Measurements from ENCODE around the gene PDSS2. TPM values are rescaled to one million over a fixed set of nuclear protein-coding genes. Genes with fewer than 3 reads are reported as not detected.

The PDSS2 gene
- total and polyA plus RNA-seq, 9 of the 15 experiments (the other 6 are each of a cell fraction or from before 2014, with no cell fraction given): 5.8 to 21.1 (median 12.0) TPM

DNA sequence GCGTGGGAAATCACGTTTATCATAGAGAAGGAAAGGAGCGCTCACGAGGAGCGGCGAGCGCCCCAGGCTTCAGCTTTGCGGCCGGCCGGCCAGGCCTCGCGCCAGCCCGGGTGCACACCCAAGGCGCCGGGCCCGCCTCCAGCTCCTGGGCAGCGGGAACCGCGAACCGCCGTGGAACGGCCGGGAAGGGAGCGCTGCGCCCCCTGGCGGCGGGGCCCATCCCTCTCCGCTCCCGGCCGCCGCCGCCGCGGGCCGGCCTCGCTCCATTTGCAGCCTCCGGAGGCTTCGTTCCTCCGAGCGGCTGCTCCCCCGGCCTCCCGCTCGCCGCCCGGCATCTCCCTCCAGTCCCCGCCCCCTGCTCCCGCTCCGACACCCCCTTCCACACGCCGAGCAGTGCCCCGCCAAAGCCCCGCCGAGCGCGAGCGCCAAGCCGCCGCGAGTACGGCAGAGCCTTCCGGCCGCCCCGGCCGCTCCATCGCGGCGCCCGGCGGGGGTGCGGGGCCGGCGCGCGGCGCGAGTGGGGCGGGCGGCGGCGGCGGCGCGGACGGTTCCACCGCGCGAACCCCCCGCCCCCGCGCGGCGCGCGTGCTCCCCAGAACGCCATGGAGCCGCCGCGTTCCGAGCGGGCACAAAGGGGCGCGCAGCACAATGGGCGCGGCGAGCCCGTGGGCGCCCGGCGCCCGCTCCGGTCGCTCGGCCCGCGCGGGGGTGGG, 345.0 kb downstream of the PDSS2 start (continued):
- TF ChIP-seq, protein P1, sequence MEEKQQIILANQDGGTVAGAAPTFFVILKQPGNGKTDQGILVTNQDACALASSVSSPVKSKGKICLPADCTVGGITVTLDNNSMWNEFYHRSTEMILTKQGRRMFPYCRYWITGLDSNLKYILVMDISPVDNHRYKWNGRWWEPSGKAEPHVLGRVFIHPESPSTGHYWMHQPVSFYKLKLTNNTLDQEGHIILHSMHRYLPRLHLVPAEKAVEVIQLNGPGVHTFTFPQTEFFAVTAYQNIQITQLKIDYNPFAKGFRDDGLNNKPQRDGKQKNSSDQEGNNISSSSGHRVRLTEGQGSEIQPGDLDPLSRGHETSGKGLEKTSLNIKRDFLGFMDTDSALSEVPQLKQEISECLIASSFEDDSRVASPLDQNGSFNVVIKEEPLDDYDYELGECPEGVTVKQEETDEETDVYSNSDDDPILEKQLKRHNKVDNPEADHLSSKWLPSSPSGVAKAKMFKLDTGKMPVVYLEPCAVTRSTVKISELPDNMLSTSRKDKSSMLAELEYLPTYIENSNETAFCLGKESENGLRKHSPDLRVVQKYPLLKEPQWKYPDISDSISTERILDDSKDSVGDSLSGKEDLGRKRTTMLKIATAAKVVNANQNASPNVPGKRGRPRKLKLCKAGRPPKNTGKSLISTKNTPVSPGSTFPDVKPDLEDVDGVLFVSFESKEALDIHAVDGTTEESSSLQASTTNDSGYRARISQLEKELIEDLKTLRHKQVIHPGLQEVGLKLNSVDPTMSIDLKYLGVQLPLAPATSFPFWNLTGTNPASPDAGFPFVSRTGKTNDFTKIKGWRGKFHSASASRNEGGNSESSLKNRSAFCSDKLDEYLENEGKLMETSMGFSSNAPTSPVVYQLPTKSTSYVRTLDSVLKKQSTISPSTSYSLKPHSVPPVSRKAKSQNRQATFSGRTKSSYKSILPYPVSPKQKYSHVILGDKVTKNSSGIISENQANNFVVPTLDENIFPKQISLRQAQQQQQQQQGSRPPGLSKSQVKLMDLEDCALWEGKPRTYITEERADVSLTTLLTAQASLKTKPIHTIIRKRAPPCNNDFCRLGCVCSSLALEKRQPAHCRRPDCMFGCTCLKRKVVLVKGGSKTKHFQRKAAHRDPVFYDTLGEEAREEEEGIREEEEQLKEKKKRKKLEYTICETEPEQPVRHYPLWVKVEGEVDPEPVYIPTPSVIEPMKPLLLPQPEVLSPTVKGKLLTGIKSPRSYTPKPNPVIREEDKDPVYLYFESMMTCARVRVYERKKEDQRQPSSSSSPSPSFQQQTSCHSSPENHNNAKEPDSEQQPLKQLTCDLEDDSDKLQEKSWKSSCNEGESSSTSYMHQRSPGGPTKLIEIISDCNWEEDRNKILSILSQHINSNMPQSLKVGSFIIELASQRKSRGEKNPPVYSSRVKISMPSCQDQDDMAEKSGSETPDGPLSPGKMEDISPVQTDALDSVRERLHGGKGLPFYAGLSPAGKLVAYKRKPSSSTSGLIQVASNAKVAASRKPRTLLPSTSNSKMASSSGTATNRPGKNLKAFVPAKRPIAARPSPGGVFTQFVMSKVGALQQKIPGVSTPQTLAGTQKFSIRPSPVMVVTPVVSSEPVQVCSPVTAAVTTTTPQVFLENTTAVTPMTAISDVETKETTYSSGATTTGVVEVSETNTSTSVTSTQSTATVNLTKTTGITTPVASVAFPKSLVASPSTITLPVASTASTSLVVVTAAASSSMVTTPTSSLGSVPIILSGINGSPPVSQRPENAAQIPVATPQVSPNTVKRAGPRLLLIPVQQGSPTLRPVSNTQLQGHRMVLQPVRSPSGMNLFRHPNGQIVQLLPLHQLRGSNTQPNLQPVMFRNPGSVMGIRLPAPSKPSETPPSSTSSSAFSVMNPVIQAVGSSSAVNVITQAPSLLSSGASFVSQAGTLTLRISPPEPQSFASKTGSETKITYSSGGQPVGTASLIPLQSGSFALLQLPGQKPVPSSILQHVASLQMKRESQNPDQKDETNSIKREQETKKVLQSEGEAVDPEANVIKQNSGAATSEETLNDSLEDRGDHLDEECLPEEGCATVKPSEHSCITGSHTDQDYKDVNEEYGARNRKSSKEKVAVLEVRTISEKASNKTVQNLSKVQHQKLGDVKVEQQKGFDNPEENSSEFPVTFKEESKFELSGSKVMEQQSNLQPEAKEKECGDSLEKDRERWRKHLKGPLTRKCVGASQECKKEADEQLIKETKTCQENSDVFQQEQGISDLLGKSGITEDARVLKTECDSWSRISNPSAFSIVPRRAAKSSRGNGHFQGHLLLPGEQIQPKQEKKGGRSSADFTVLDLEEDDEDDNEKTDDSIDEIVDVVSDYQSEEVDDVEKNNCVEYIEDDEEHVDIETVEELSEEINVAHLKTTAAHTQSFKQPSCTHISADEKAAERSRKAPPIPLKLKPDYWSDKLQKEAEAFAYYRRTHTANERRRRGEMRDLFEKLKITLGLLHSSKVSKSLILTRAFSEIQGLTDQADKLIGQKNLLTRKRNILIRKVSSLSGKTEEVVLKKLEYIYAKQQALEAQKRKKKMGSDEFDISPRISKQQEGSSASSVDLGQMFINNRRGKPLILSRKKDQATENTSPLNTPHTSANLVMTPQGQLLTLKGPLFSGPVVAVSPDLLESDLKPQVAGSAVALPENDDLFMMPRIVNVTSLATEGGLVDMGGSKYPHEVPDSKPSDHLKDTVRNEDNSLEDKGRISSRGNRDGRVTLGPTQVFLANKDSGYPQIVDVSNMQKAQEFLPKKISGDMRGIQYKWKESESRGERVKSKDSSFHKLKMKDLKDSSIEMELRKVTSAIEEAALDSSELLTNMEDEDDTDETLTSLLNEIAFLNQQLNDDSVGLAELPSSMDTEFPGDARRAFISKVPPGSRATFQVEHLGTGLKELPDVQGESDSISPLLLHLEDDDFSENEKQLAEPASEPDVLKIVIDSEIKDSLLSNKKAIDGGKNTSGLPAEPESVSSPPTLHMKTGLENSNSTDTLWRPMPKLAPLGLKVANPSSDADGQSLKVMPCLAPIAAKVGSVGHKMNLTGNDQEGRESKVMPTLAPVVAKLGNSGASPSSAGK (IDR thresholded peaks at IDR 0.05): peak; percentile 61; the same call in 1 of the 2 replicates
- peak; percentile 54 for TF ChIP-seq SOX6 (IDR thresholded peaks at IDR 0.05)
- TF ChIP-seq ZNF699 (CRISPR knock-in tag; IDR thresholded peaks at IDR 0.05; ENCODE audit: insufficient replicate concordance): no peak
- TF ChIP-seq NELFE (IDR thresholded peaks at IDR 0.05; ENCODE audit: insufficient read depth, insufficient read length): no peak
- TF ChIP-seq, protein P2, sequence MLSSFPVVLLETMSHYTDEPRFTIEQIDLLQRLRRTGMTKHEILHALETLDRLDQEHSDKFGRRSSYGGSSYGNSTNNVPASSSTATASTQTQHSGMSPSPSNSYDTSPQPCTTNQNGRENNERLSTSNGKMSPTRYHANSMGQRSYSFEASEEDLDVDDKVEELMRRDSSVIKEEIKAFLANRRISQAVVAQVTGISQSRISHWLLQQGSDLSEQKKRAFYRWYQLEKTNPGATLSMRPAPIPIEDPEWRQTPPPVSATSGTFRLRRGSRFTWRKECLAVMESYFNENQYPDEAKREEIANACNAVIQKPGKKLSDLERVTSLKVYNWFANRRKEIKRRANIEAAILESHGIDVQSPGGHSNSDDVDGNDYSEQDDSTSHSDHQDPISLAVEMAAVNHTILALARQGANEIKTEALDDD (IDR thresholded peaks at IDR 0.05): no peak
- TF ChIP-seq RBM14 (IDR thresholded peaks at IDR 0.05; ENCODE audit: borderline replicate concordance, insufficient read depth, low read depth, low read length): no peak
- no peak for TF ChIP-seq HDAC2 (IDR thresholded peaks at IDR 0.05)
- peak; percentile 86 for TF ChIP-seq CCNT2 (IDR thresholded peaks at IDR 0.05; ENCODE audit: borderline replicate concordance, extremely low read depth, insufficient read length, low read depth, low read length)
- peak; percentile 93 for TF ChIP-seq ZFX (CRISPR knock-in tag; IDR thresholded peaks at IDR 0.05)
- TF ChIP-seq CHD2 (IDR thresholded peaks at IDR 0.05; ENCODE audit: low read depth, low read length): 0 out of 2 replicates have a peak, but pooled peaks have one; percentile 15
- TF ChIP-seq ZNF583 (CRISPR knock-in tag; IDR thresholded peaks at IDR 0.05): peak; percentile 50; the same call in 1 of the 2 replicates
- no peak for TF ChIP-seq TAL1 (IDR thresholded peaks at IDR 0.05)
- peak; percentile 83 for TF ChIP-seq SMAD4 (CRISPR knock-in tag; conservative IDR thresholded peaks at IDR 0.05)
- TF ChIP-seq ATF7 (IDR thresholded peaks at IDR 0.05): no peak; the same call in 1 of the 2 replicates
- peak in 1 of 2 experiments; percentile 40; a peak in 1 of 4 replicates for TF ChIP-seq TBL1XR1 (IDR thresholded peaks at IDR 0.05; ENCODE audit: low read length in 2 of 2)
- 0 out of 2 replicates have a peak, but pooled peaks have one; percentile 10 for TF ChIP-seq HCFC1 (IDR thresholded peaks at IDR 0.05; ENCODE audit: low read depth, low read length)
- peak; percentile 73; the same call in 1 of the 2 replicates for TF ChIP-seq KAT7 (CRISPR knock-in tag; IDR thresholded peaks at IDR 0.05; ENCODE audit: borderline replicate concordance)
